ENCODE measurements around the gene MS4A13.

MS4A13 gene

DNA sequence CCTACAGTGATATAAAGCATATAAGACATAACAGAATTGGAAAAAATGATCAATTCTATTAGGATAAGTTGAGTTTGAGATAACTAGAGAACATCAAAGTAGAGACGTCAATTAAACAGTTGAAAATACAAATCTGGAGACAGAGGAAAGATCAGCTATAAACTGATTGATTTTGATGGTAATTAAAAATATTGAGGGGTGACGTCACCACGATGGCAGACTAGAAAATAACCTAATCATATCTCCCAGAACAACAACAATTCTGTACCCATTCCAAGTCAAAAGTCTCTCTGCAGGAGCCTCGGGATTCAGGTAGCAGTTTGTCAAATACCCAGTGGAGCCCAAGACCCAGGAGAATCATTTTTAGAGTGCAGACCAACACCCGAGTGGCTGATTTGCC, 28.9 kb downstream of the MS4A13 start:
- Histone ChIP-seq H3K27ac (no peak overlapping the region), H3K27me3 (ENCODE audit: insufficient read depth, low read depth, severe bottlenecking) (no peaks in the 10 kb centered on the region), H3K4me3 (ENCODE audit: low read depth, low read length) (no peak overlapping the region), H3K9me3 (ENCODE audit: severe bottlenecking) (peaks cover 4% of the 10 kb centered on the region), H3K36me3 (no peaks in the 10 kb centered on the region)
- DNase-seq: no peak
- TF ChIP-seq, protein P1, sequence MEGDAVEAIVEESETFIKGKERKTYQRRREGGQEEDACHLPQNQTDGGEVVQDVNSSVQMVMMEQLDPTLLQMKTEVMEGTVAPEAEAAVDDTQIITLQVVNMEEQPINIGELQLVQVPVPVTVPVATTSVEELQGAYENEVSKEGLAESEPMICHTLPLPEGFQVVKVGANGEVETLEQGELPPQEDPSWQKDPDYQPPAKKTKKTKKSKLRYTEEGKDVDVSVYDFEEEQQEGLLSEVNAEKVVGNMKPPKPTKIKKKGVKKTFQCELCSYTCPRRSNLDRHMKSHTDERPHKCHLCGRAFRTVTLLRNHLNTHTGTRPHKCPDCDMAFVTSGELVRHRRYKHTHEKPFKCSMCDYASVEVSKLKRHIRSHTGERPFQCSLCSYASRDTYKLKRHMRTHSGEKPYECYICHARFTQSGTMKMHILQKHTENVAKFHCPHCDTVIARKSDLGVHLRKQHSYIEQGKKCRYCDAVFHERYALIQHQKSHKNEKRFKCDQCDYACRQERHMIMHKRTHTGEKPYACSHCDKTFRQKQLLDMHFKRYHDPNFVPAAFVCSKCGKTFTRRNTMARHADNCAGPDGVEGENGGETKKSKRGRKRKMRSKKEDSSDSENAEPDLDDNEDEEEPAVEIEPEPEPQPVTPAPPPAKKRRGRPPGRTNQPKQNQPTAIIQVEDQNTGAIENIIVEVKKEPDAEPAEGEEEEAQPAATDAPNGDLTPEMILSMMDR (IDR thresholded peaks at IDR 0.05; ENCODE audit: low read depth, low read length): no peak

GRCh38 chr11:60561254-60561653, 46.1 kb downstream of the MS4A13 start:
- Histone ChIP-seq H3K27ac (no peak overlapping the region), H3K36me3 (no peaks in the 10 kb centered on the region), H3K9me3 (ENCODE audit: severe bottlenecking) (peaks cover 33% of the 10 kb centered on the region), H3K4me3 (ENCODE audit: low read depth, low read length) (no peak overlapping the region), H3K27me3 (ENCODE audit: insufficient read depth, low read depth, severe bottlenecking) (no peaks in the 10 kb centered on the region)
- DNase-seq: no peak
- TF ChIP-seq, protein P1 (IDR thresholded peaks at IDR 0.05; ENCODE audit: low read depth, low read length): no peak

- Histone ChIP-seq H3K36me3 (no peaks in the 10 kb centered on the region), H3K27ac (peak overlapping the region; percentile 72), H3K27me3 (ENCODE audit: insufficient read depth, low read depth, severe bottlenecking) (no peaks in the 10 kb centered on the region), H3K9me3 (ENCODE audit: severe bottlenecking) (peaks cover 33% of the 10 kb centered on the region), H3K4me3 (ENCODE audit: low read depth, low read length) (no peak overlapping the region)
- DNase-seq: peak; percentile 82
- TF ChIP-seq, protein P1 (IDR thresholded peaks at IDR 0.05; ENCODE audit: low read depth, low read length): peak; percentile 27; the same call in 1 of the 2 replicates
These were observed 48.5 kb downstream of the MS4A13 start for GRCh38 chr11:60563553-60564235.

GRCh38 chr11:60566776-60567175, 51.6 kb downstream of the MS4A13 start:
- no peak for DNase-seq
- Histone ChIP-seq H3K9me3 (ENCODE audit: severe bottlenecking) (peaks cover 22% of the 10 kb centered on the region), H3K4me3 (ENCODE audit: low read depth, low read length) (no peak overlapping the region), H3K36me3 (no peaks in the 10 kb centered on the region), H3K27me3 (ENCODE audit: insufficient read depth, low read depth, severe bottlenecking) (no peaks in the 10 kb centered on the region), H3K27ac (no peak overlapping the region)
- TF ChIP-seq, protein P1 (IDR thresholded peaks at IDR 0.05; ENCODE audit: low read depth, low read length): no peak

GRCh38 chr11:60570970-60571369, 55.8 kb downstream of the MS4A13 start:
- Histone ChIP-seq H3K4me3 (ENCODE audit: low read depth, low read length) (no peak overlapping the region), H3K27ac (no peak overlapping the region), H3K9me3 (ENCODE audit: severe bottlenecking) (no peaks in the 10 kb centered on the region), H3K36me3 (no peaks in the 10 kb centered on the region), H3K27me3 (ENCODE audit: insufficient read depth, low read depth, severe bottlenecking) (no peaks in the 10 kb centered on the region)
- TF ChIP-seq, protein P1 (IDR thresholded peaks at IDR 0.05; ENCODE audit: low read depth, low read length): no peak
- no peak for DNase-seq

DNA sequence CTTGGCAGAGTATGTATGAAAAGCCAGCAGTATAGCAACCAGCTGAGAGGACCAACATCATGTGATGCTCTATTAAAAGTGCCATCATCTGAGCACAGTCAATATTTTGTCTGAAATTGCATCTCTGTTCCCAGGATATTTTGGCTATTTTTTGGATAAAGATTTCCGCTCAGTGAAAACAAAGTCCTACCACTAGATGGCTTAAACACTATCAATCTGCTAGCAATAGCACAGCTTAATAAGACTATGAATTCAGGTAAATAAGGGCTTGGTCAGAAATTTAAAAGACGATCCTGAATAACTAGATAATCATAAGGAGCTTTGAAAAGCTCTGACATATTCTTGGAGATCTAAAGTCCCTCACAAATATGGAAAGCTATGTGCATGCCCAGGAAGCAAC, 74.4 kb downstream of the MS4A13 start:
- Histone ChIP-seq H3K27ac (no peak overlapping the region), H3K36me3 (no peaks in the 10 kb centered on the region), H3K4me3 (ENCODE audit: low read depth, low read length) (no peak overlapping the region), H3K9me3 (ENCODE audit: severe bottlenecking) (peaks cover 4% of the 10 kb centered on the region), H3K27me3 (ENCODE audit: insufficient read depth, low read depth, severe bottlenecking) (no peaks in the 10 kb centered on the region)
- TF ChIP-seq, protein P1 (IDR thresholded peaks at IDR 0.05; ENCODE audit: low read depth, low read length): no peak
- DNase-seq: no peak

All from WERI-Rb-1 (cell line).